HCT116 (cell line): ENCODE data around the gene TNFRSF9. TPM values are rescaled to one million over a fixed set of nuclear protein-coding genes. Genes with fewer than 3 reads are reported as not detected.

ENCODE experiments used
- ATAC-seq: fragments of 200-7000 bp; cut with Tn5 transposase; 2 replicates; pipeline ENCODE4 v1.9.1; 2020; ENCODE audit warnings: mild to moderate bottlenecking, moderate library complexity
- BruUV-seq: library from RNA; stranded (reverse); fragments of 400-500 nt; replicated peaks from 2 replicates; lab custom pipeline; 2021; lab: Mats Ljungman, UMichigan
- CTCF ChIA-PET: fragments of 300-600 bp; sonication (Branson Sonifier 250); formaldehyde crosslinking; loops from one replicate; lab custom pipeline; 2021; ENCODE audit warnings: antibody characterized with exemption; lab: Charles Lee
- POLR2A ChIA-PET: fragments of 300-600, 350-600 bp; sonication (Branson Sonifier 250); formaldehyde crosslinking; loops from one replicate; lab custom pipeline; 2021; ENCODE audit warnings: antibody characterized with exemption; lab: Charles Lee
- RAD21 ChIA-PET, 2 experiments: fragments of 300-600 bp; sonication (Branson Sonifier 250); formaldehyde crosslinking; loops; one replicate each; lab custom pipeline; 2023; ENCODE audit warnings: low total read pairs in 2 of 2; ENCODE audit not compliant: uncharacterized antibody in 2 of 2, unreplicated experiment in 2 of 2, low non-redundant PET in 1 of 2; lab: Charles Lee
- DNase-seq: peaks from one replicate; pipeline ENCODE4 v3.0.0-alpha.2; 2010; ENCODE audit warnings: low read depth, low spot score
- H2AFZ ChIP-seq: fragments of 200-600 bp; shearing (Covaris generic), sonication (generic); 2 replicates; pipeline ENCODE4 v1.6.1; 2017; ENCODE audit warnings: low read depth, mixed run types, mixed read lengths, antibody characterized with exemption, low read length; ENCODE audit not compliant: poor library complexity, severe bottlenecking
- H3K27ac ChIP-seq: 2 replicates; pipeline ENCODE4 v1.5.1; 2012; ENCODE audit warnings: low read depth, low read length
- H3K27me3 ChIP-seq: fragments of 200-600 bp; sonication (generic); 2 replicates; pipeline ENCODE4 v1.6.1; 2016; ENCODE audit warnings: mixed run types, low read length, mixed read lengths; ENCODE audit not compliant: insufficient read depth
- H3K36me3 ChIP-seq, 2 experiments: fragments of 200-500 bp in 1 of 2; fragments of 200-600 bp in 1 of 2; sonication (Bioruptor generic) in 1 of 2; sonication (generic) in 1 of 2; 2 replicates each; pipeline versions ENCODE4 v1.5.1 to v1.6.1; 2014 to 2016; ENCODE audit warnings: low read length in 2 of 2, inconsistent platforms in 1 of 2, mixed read lengths in 1 of 2, mixed run types in 1 of 2; ENCODE audit not compliant: insufficient read depth in 2 of 2, control insufficient read depth in 1 of 2
- H3K4me1 ChIP-seq, 2 experiments: fragments of 200-600 bp in 1 of 2; sonication (generic) in 1 of 2; 2 replicates each; pipeline versions ENCODE4 v1.5.1 to v1.6.1; 2012 to 2017; ENCODE audit warnings: low read length in 2 of 2, inconsistent platforms in 1 of 2, mild to moderate bottlenecking in 1 of 2, mixed read lengths in 1 of 2, mixed run types in 1 of 2, moderate library complexity in 1 of 2; ENCODE audit not compliant: insufficient read depth in 2 of 2, control insufficient read depth in 1 of 2
- H3K4me2 ChIP-seq: fragments of 200-600 bp; sonication (generic); 2 replicates; pipeline ENCODE4 v1.6.1; 2017; ENCODE audit warnings: mixed run types, low read length, mixed read lengths
- H3K4me3 ChIP-seq, 2 experiments: fragments of 200-600 bp in 1 of 2; sonication (generic) in 1 of 2; replicated peaks in 1 of 2; 2 replicates each; pipeline ENCODE4 v1.5.1; 2011 to 2016; ENCODE audit warnings: low read length in 2 of 2, control low read depth in 1 of 2, low read depth in 1 of 2, mild to moderate bottlenecking in 1 of 2, mixed read lengths in 1 of 2, mixed run types in 1 of 2
- H3K79me2 ChIP-seq: fragments of 200-600 bp; sonication (generic); 2 replicates; pipeline ENCODE4 v1.6.1; 2017; ENCODE audit warnings: mild to moderate bottlenecking, mixed run types, low read length, moderate library complexity, mixed read lengths; ENCODE audit not compliant: insufficient read depth
- H3K9ac ChIP-seq: fragments of 200-600 bp; sonication (generic); 2 replicates; pipeline ENCODE4 v1.6.1; 2016; ENCODE audit warnings: low read length, mixed read lengths
- H3K9me2 ChIP-seq: fragments of 200-600 bp; sonication (generic), shearing (Covaris generic); 2 replicates; pipeline ENCODE4 v1.6.1; 2017; ENCODE audit warnings: mixed run types, mild to moderate bottlenecking, moderate library complexity; ENCODE audit not compliant: insufficient read depth
- H3K9me3 ChIP-seq, 2 experiments: fragments of 200-500 bp in 1 of 2; fragments of 200-600 bp in 1 of 2; sonication (Bioruptor generic) in 1 of 2; sonication (generic) in 1 of 2; 2 replicates each; pipeline ENCODE4 v1.6.1; 2014 to 2017; ENCODE audit warnings: low read length in 2 of 2, mixed read lengths in 2 of 2, inconsistent platforms in 1 of 2, low read depth in 1 of 2, mild to moderate bottlenecking in 1 of 2, mixed run types in 1 of 2, moderate library complexity in 1 of 2; ENCODE audit not compliant: control insufficient read depth in 1 of 2, insufficient read depth in 1 of 2
- H4K20me1 ChIP-seq: fragments of 200-600 bp; sonication (generic), shearing (Covaris generic); 2 replicates; pipeline ENCODE4 v1.6.1; 2017; ENCODE audit warnings: mixed run types, mild to moderate bottlenecking, moderate library complexity; ENCODE audit not compliant: insufficient read depth
- ATF3 ChIP-seq: IDR thresholded peaks from 2 replicates; pipeline ENCODE4 v1.6.1; 2012
- CBX3 ChIP-seq: IDR thresholded peaks from 2 replicates; pipeline ENCODE4 v1.6.1; 2012; ENCODE audit warnings: low read depth
- CEBPB ChIP-seq: IDR thresholded peaks from 2 replicates; pipeline ENCODE4 v1.6.1; 2012; ENCODE audit warnings: low read depth
- CTCF ChIP-seq, 3 experiments: fragments of 200-600 bp in 1 of 3; sonication (generic) in 1 of 3; IDR thresholded peaks in 2 of 3; conservative IDR thresholded peaks in 1 of 3; 2 replicates each; pipeline ENCODE4 v1.5.1; 2012 to 2017; ENCODE audit warnings: low read depth in 2 of 3, low read length in 2 of 3, antibody characterized with exemption in 1 of 3, borderline replicate concordance in 1 of 3, control low read depth in 1 of 3, mild to moderate bottlenecking in 1 of 3, mixed read lengths in 1 of 3, mixed run types in 1 of 3, moderate library complexity in 1 of 3; ENCODE audit not compliant: insufficient read depth in 1 of 3
- EGR1 ChIP-seq: IDR thresholded peaks from 2 replicates; pipeline ENCODE4 v1.6.1; 2012; ENCODE audit warnings: low read depth
- EZH2 ChIP-seq: fragments of 200-600 bp; sonication (generic); IDR thresholded peaks from 2 replicates; pipeline ENCODE4 v1.6.1; 2017; ENCODE audit warnings: antibody characterized with exemption, mixed run types
- EZH2phosphoT487 ChIP-seq: fragments of 200-600 bp; IDR thresholded peaks from 2 replicates; pipeline ENCODE4 v1.6.1; 2018; ENCODE audit warnings: antibody characterized with exemption, borderline replicate concordance
- JUND ChIP-seq: IDR thresholded peaks from 2 replicates; pipeline ENCODE4 v1.6.1; 2012
- MAX ChIP-seq: IDR thresholded peaks from 2 replicates; pipeline ENCODE4 v1.6.1; 2012
- POLR2AphosphoS5 ChIP-seq: IDR thresholded peaks from 2 replicates; pipeline ENCODE4 v1.6.1; 2011; ENCODE audit warnings: mild to moderate bottlenecking, low read depth, low read length, moderate library complexity
- RAD21 ChIP-seq: IDR thresholded peaks from 2 replicates; pipeline ENCODE4 v1.6.1; 2012; ENCODE audit warnings: low read depth, mild to moderate bottlenecking
- REST ChIP-seq: IDR thresholded peaks from 2 replicates; pipeline ENCODE4 v1.6.1; 2012; ENCODE audit warnings: low read depth
- SP1 ChIP-seq: IDR thresholded peaks from 2 replicates; pipeline ENCODE4 v1.6.1; 2012; ENCODE audit warnings: low read depth
- SRF ChIP-seq: IDR thresholded peaks from 2 replicates; pipeline ENCODE4 v1.6.1; 2012; ENCODE audit warnings: low read depth
- TCF7L2 ChIP-seq: IDR thresholded peaks from 2 replicates; pipeline ENCODE4 v1.7.0; 2011; ENCODE audit warnings: borderline replicate concordance, inconsistent platforms; ENCODE audit not compliant: insufficient read depth, insufficient read length; ENCODE audit errors: extremely low read depth
- YY1 ChIP-seq: IDR thresholded peaks from 2 replicates; pipeline ENCODE4 v1.6.1; 2011; ENCODE audit warnings: low read length, low read depth, moderate library complexity, mild to moderate bottlenecking; ENCODE audit not compliant: insufficient replicate concordance; ENCODE audit errors: extremely low read depth
- ZBTB33 ChIP-seq: IDR thresholded peaks from 2 replicates; pipeline ENCODE4 v1.6.1; 2011; ENCODE audit warnings: mild to moderate bottlenecking, low read length, moderate library complexity; ENCODE audit not compliant: insufficient replicate concordance; ENCODE audit errors: extremely low read depth
- ZFX ChIP-seq: fragments of 450-650 bp; IDR thresholded peaks from 2 replicates; pipeline ENCODE4 v1.6.1; 2017
- intact Hi-C: fragments of 100-400 bp; cut with micrococcal nuclease; formaldehyde crosslinking; loops from 2 replicates; pipeline ENCODE4 v1.10.0; 2022
- total RNA-seq: library from RNA; stranded (reverse); gene quantifications from one replicate; pipeline ENCODE4 v1.2.1, GENCODE V29; 2021; ENCODE audit not compliant: unreplicated experiment

Gene TNFRSF9
- total RNA-seq, 1 experiment from 2014 or later = 0.20 TPM

GRCh38 chr1:7980984-7981383 is 40.3 kb upstream of the TNFRSF9 start:
- RAD21 ChIA-PET = no interaction called here
- ATAC-seq = no peak
- H3K36me3 ChIP-seq = peaks cover 49 to 52% of the 10 kb centered on the region in 2 experiments

More at GRCh38 chr1:7980984-7981383, 40.3 kb upstream of the TNFRSF9 start:
- Histone ChIP-seq H3K4me1 (no peaks in the 10 kb centered on the region), H3K9me2 (no peaks in the 10 kb centered on the region), H3K9me3 (no peaks in the 10 kb centered on the region), H3K27ac (peak overlapping the region; percentile 24; the same call in 1 of the 2 replicates), H4K20me1 (no peaks in the 10 kb centered on the region), H3K27me3 (no peaks in the 10 kb centered on the region), H2AFZ (no peak overlapping the region), H3K4me3 (no peak overlapping the region), H3K9ac (no peak overlapping the region), H3K79me2 (peaks cover 48% of the 10 kb centered on the region), H3K4me2 (no peak overlapping the region)
- no peak for TF ChIP-seq ZBTB33
- no peak for TF ChIP-seq EGR1
- no peak for TF ChIP-seq YY1
- TF ChIP-seq ATF3 = no peak
- no peak for TF ChIP-seq MAX
- no peak for TF ChIP-seq EZH2phosphoT487
- TF ChIP-seq SRF = no peak
- TF ChIP-seq EZH2 = no peak
- TF ChIP-seq POLR2AphosphoS5 = no peak
- no peak for TF ChIP-seq JUND
- TF ChIP-seq CBX3 = no peak
- TF ChIP-seq CTCF (IDR thresholded peaks at IDR 0.05 in 2 of 3, conservative IDR thresholded peaks at IDR 0.05 in 1 of 3; ENCODE audit: borderline replicate concordance in 1 of 3, insufficient read depth in 1 of 3, low read depth in 2 of 3, low read length in 2 of 3) = no peak
- TF ChIP-seq ZFX = no peak
- no peak for TF ChIP-seq TCF7L2
- TF ChIP-seq REST = no peak
- TF ChIP-seq CEBPB = no peak
- no peak for TF ChIP-seq SP1
- TF ChIP-seq RAD21 = no peak
- intact Hi-C loops = no loop called here
- no peak for DNase-seq
- ChIA-PET POLR2A (interaction anchor here (1.2 kb wide), 1 partner anchor 40 kb away, joined by 3 read pairs; no protein-coding TSS in a partner anchor), CTCF (interaction anchor here (1.2 to 1.5 kb wide), 3 partner anchors 333 to 370 kb away, joined by 3 to 7 read pairs (median 4); no protein-coding TSS in a partner anchor)
- BruUV-seq = no TSS peak
